Measurements from ENCODE around the gene TENT4B.

TENT4B gene

DNA sequence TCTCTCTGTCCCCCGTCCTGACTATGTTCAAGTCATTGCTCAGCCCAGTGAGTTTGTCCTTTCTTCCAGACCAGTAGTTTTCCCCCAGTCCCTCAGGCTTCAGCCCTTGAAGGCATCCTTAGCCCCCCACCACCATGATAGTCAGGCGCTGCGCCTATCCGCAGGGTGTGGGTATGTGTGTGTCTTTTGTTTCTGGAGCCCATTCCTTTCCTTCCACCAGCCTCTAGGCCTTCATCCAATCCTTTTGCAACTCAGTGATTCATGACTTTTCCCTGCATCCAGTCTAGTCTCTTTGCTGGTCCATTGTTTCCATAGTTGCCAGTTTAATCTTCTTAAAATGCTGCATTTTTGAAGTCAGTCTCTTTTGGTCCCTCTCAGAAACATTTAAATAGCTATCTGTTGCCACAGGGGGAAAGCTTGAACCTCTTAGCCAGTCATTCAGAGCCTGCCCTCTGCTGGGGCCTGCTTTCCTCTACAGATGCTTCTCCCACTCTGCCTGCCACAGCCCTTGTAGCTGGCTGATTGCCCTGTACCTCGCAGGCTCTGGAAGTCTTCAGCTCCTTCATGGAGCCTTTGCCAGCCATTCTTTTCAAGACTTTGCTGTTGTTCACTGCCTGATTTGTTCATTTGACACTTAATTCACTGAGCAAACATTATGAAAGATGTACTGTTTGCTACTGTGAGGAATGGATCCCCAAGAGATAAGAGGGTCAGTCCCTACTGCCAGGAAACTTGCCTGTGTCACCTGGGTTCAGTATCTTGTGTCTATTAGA lies 57.3 kb downstream of the TENT4B start:
- TF ChIP-seq, protein P1, sequence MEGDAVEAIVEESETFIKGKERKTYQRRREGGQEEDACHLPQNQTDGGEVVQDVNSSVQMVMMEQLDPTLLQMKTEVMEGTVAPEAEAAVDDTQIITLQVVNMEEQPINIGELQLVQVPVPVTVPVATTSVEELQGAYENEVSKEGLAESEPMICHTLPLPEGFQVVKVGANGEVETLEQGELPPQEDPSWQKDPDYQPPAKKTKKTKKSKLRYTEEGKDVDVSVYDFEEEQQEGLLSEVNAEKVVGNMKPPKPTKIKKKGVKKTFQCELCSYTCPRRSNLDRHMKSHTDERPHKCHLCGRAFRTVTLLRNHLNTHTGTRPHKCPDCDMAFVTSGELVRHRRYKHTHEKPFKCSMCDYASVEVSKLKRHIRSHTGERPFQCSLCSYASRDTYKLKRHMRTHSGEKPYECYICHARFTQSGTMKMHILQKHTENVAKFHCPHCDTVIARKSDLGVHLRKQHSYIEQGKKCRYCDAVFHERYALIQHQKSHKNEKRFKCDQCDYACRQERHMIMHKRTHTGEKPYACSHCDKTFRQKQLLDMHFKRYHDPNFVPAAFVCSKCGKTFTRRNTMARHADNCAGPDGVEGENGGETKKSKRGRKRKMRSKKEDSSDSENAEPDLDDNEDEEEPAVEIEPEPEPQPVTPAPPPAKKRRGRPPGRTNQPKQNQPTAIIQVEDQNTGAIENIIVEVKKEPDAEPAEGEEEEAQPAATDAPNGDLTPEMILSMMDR (IDR thresholded peaks at IDR 0.05; ENCODE audit: low read depth, low read length): peak; percentile 92
- Histone ChIP-seq H3K27me3 (no peaks in the 10 kb centered on the region), H3K36me3 (peaks cover 21% of the 10 kb centered on the region), H3K9me3 (no peaks in the 10 kb centered on the region), H3K4me3 (ENCODE audit: low read depth, low read length) (no peak overlapping the region), H3K4me1 (peaks cover 7% of the 10 kb centered on the region; the same call in 1 of the 2 replicates)
- DNase-seq: peak; percentile 86

DNA sequence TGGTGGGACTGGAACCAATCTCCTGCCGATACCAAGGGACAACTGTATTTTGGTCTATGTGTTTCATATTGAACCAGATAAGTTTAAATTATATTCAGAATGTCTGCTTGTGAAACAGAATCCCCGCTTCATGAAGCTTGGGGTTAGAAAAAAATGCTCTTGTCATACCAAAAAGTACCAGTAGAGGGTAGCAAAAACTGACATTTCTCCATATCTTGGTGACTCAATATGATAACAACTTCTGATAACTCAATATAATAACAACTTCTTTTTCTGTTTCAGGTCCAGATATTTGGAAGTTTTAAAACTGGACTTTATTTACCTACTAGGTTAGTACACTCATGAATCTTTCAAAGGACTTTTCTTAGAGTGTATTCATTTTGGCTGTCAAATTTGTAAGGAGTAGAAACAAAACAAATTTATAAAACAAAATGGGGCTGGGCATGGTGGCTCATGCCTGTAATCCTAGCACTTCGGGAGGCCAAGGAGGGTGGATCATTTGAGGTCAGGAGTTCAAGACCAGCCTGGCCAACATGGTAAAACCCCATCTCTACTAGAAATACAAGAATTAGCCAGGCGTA lies 60.9 kb downstream of the TENT4B start:
- Histone ChIP-seq H3K4me3 (ENCODE audit: low read depth, low read length) (no peak overlapping the region), H3K4me1 (peaks cover 7% of the 10 kb centered on the region; the same call in 1 of the 2 replicates), H3K27me3 (no peaks in the 10 kb centered on the region), H3K9me3 (no peaks in the 10 kb centered on the region), H3K36me3 (peaks cover 37% of the 10 kb centered on the region)
- TF ChIP-seq, protein P1 (IDR thresholded peaks at IDR 0.05; ENCODE audit: low read depth, low read length): peak; percentile 68
- no peak for DNase-seq

DNA sequence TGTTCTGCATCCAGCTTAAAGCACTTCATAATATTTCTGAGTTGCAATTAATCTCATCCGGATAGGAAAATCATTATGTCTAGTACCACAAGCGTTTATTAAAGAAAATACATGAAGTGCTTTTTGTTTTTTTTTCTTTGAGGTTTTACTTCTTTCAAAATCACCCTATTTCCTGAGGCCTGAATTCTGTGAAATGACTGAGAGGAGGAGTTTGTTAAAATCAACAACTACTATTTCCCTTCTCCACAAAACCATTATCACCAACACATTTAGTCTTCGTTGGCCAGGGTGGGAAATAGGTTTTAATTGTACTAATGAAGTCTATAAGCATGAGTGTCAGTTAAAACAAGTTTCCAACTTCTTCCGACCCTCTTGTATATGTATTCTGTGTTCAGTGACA lies 62.6 kb downstream of the TENT4B start:
- H3K4me3 ChIP-seq (ENCODE audit: low read depth, low read length): no peak overlapping the region
- peaks cover 5% of the 10 kb centered on the region; the same call in 1 of the 2 replicates for H3K4me1 ChIP-seq
- no peaks in the 10 kb centered on the region for H3K27me3 ChIP-seq
- DNase-seq: no peak
- TF ChIP-seq, protein P1 (IDR thresholded peaks at IDR 0.05; ENCODE audit: low read depth, low read length): no peak
- H3K36me3 ChIP-seq: peaks cover 37% of the 10 kb centered on the region
- H3K9me3 ChIP-seq: no peaks in the 10 kb centered on the region

DNA sequence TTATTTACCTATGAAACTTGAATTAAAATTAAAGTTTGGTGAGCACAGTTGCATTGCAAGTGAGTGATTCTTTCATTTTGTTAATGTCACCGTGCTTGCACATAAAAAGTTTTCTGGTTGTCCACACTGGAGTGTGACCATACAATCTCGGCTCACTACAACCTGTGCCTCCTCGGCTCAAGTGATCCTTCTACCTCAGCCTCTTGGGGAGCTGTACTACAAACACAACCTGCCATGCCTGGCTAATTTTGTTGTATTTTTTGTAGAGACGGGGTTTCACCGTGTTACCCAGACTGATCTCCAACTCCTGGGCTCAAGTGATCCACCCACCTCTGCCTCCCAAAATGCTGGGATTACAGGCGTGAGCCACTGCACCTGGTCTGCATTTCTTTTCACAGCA lies 63.1 kb downstream of the TENT4B start:
- no peaks in the 10 kb centered on the region for H3K27me3 ChIP-seq
- peaks cover 37% of the 10 kb centered on the region for H3K36me3 ChIP-seq
- no peak for DNase-seq
- H3K4me3 ChIP-seq (ENCODE audit: low read depth, low read length): no peak overlapping the region
- TF ChIP-seq, protein P1 (IDR thresholded peaks at IDR 0.05; ENCODE audit: low read depth, low read length): no peak
- H3K9me3 ChIP-seq: no peaks in the 10 kb centered on the region
- peaks cover 4% of the 10 kb centered on the region; the same call in 1 of the 2 replicates for H3K4me1 ChIP-seq

DNA sequence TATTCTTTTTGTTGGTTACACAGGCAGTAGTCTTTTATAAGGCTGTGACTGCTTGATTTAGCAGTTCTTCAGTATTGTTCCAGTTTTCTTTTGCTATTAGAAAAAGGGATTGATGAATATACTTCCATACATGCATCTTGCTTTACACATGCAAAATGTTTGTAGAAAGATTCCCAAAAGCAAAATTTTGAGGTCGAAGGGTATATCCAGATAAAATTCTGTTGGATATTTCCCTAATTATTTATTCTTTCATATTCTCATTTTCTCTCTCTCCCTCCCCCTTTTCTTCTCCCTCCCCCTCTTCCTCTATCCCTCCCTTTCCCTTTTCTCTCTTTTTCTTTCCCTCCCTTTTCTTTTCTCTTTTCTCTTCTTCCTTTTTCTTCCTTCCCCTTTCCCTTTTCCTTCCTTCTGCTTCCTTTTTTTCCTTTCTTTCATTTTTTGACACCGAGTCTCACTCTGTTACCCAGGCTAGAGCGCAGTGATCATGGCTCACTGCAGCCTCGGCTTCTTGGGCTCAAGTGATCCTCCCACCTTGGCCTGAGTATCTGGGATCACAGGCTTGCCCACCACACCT lies 66.4 kb downstream of the TENT4B start:
- TF ChIP-seq, protein P1 (IDR thresholded peaks at IDR 0.05; ENCODE audit: low read depth, low read length): no peak
- Histone ChIP-seq H3K9me3 (no peaks in the 10 kb centered on the region), H3K36me3 (peaks cover 22% of the 10 kb centered on the region), H3K27me3 (no peaks in the 10 kb centered on the region), H3K4me3 (ENCODE audit: low read depth, low read length) (no peak overlapping the region), H3K4me1 (no peaks in the 10 kb centered on the region)
- no peak for DNase-seq

DNA sequence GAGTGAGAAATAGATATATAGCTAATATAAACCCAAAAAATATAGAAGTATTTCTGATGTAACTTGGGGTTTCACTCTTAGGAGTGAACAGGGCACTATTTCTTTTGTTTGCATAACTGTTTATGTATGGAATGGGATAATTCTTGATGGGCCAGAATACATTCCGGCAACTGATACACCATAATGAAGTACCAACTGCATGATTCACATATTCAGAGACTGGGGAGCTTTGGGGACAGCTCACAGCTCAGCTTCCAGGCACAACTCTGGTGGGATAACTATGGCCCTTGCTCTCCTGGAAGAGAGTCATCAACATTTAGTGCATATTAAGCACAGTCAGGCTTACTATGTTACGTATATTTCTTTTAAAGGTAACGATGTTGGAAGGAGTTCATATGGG lies 71.2 kb downstream of the TENT4B start:
- H3K4me3 ChIP-seq (ENCODE audit: low read depth, low read length): no peak overlapping the region
- DNase-seq: no peak

More for the DNA sequence above, 71.2 kb downstream of the TENT4B start:
- Histone ChIP-seq H3K27me3 (no peaks in the 10 kb centered on the region), H3K36me3 (peaks cover 24% of the 10 kb centered on the region), H3K9me3 (no peaks in the 10 kb centered on the region), H3K4me1 (no peaks in the 10 kb centered on the region)
- TF ChIP-seq, protein P1 (IDR thresholded peaks at IDR 0.05; ENCODE audit: low read depth, low read length): no peak
